Spleen (tissue), 7 donors: Measurements from ENCODE around the gene CHST8.

ENCODE experiments used
- CTCF ChIP-seq, 11 experiments: fragments of 200-600 bp in 7 of 11; fragments of 450-650 bp in 4 of 11; sonication (generic) in 4 of 11; IDR thresholded peaks in 8 of 11; conservative IDR thresholded peaks in 3 of 11; 1 replicate in 7 of 11; 2 replicates in 4 of 11; pipeline versions ENCODE4 v1.4.0 to v1.8.0; 2016 to 2021; ENCODE audit warnings: antibody characterized with exemption in 11 of 11, inconsistent platforms in 4 of 11, mild to moderate bottlenecking in 1 of 11
- POLR2A ChIP-seq, 3 donors: fragments of 450-650 bp; IDR thresholded peaks; one replicate each; pipeline ENCODE4 v1.5.1; 2017; ENCODE audit warnings: antibody characterized with exemption in 3 of 3, mild to moderate bottlenecking in 1 of 3
- POLR2AphosphoS5 ChIP-seq, 3 donors: sonication (generic); formaldehyde crosslinking; IDR thresholded peaks; one replicate each; pipeline ENCODE4 v1.5.1; 2017; ENCODE audit warnings: antibody characterized with exemption in 3 of 3
- donor health status: DM: no; HTN: no; CAD: no; lungs with moderate emphysema.
- donor health status: DM: no; HTN: no; CAD: no.
- donor health status: DM: no; HTN: no; CAD: no.

- TF ChIP-seq POLR2A (IDR thresholded peaks at IDR 0.05) (no peak), CTCF (IDR thresholded peaks at IDR 0.05 in 8 of 11, conservative IDR thresholded peaks at IDR 0.05 in 3 of 11) (no peak), POLR2AphosphoS5 (IDR thresholded peaks at IDR 0.05) (no peak)
Observed at GRCh38 chr19:33679696-33680095, 57.9 kb downstream of the CHST8 start.
